ENCODE results near the gene NT5M. TPM values are rescaled to one million over a fixed set of nuclear protein-coding genes. Genes with fewer than 3 reads are reported as not detected.

The NT5M gene
- total RNA-seq, 1 experiment from 2014 or later, result 10.8 TPM

- H3K27ac Mint-ChIP-seq, result no peak overlapping the region
- POLR2A ChIA-PET, result no interaction called here
- CTCF ChIA-PET, result interaction anchor here (1.0 kb wide), 1 partner anchor 111 kb away, joined by 3 read pairs; the partner anchor contains the start of gene RASD1
Observed at GRCh38 chr17:17386094-17386800, 83.1 kb downstream of the NT5M start.

More at GRCh38 chr17:17386094-17386800, 83.1 kb downstream of the NT5M start:
- no peak overlapping the region for H3K4me3 Mint-ChIP-seq
- H3K27me3 Mint-ChIP-seq (ENCODE audit: low read depth), result no peaks in the 10 kb centered on the region
- no peak for ATAC-seq
- TF ChIP-seq ZNF263 (CRISPR knock-in tag; IDR thresholded peaks at IDR 0.05; ENCODE audit: low read depth) (no peak), CBFB (CRISPR knock-in tag; IDR thresholded peaks at IDR 0.05; ENCODE audit: low read depth) (no peak), FOXP1 (CRISPR knock-in tag; IDR thresholded peaks at IDR 0.05; ENCODE audit: borderline replicate concordance) (no peak), ZNF317 (CRISPR knock-in tag; IDR thresholded peaks at IDR 0.05; ENCODE audit: borderline replicate concordance, low read depth) (no peak), ZNF281 (CRISPR knock-in tag; IDR thresholded peaks at IDR 0.05) (no peak), ZBTB21 (CRISPR knock-in tag; IDR thresholded peaks at IDR 0.05; ENCODE audit: borderline replicate concordance) (no peak), HMGXB4 (CRISPR knock-in tag; IDR thresholded peaks at IDR 0.05) (no peak), FOXP4 (CRISPR knock-in tag; IDR thresholded peaks at IDR 0.05) (no peak), ZNF423 (CRISPR knock-in tag; IDR thresholded peaks at IDR 0.05) (no peak), E2F4 (CRISPR knock-in tag; IDR thresholded peaks at IDR 0.05; ENCODE audit: borderline replicate concordance, low read depth) (no peak), MLX (CRISPR knock-in tag; IDR thresholded peaks at IDR 0.05) (no peak), ATF6 (CRISPR knock-in tag; IDR thresholded peaks at IDR 0.05) (no peak), NFE2L1 (CRISPR knock-in tag; IDR thresholded peaks at IDR 0.05) (no peak), GRHL2 (CRISPR knock-in tag; IDR thresholded peaks at IDR 0.05; ENCODE audit: insufficient replicate concordance, severe bottlenecking) (no peak), CREB1 (CRISPR knock-in tag; IDR thresholded peaks at IDR 0.05) (no peak), OVOL2 (CRISPR knock-in tag; IDR thresholded peaks at IDR 0.05; ENCODE audit: borderline replicate concordance) (no peak), CREM (CRISPR knock-in tag; IDR thresholded peaks at IDR 0.05) (no peak)
- no peaks in the 10 kb centered on the region for H3K36me3 Mint-ChIP-seq
- H3K4me1 Mint-ChIP-seq, result peaks cover 4% of the 10 kb centered on the region; the same call in 1 of the 2 replicates
- no peak for DNase-seq (ENCODE audit: low spot score)
- peaks cover 2% of the 10 kb centered on the region for H3K9me3 Mint-ChIP-seq
